Transverse colon (tissue), 4 donors: Measurements from ENCODE around the gene DCST2. TPM values are rescaled to one million over a fixed set of nuclear protein-coding genes. Genes with fewer than 3 reads are reported as not detected.
A peak's percentile ranks its signal among the peaks of the same experiment; 100 is the strongest.

Source experiments
- DNase-seq: peaks from one replicate; pipeline ENCODE4 v3.0.0-alpha.2; 2019
- H3K27ac ChIP-seq, 4 donors: fragments of 200-600 bp; sonication (generic); 2 replicates each; pipeline ENCODE4 v1.5.1; 2016 to 2018; ENCODE audit warnings: inconsistent platforms in 4 of 4
- H3K27me3 ChIP-seq: fragments of 200-600 bp; sonication (generic); 2 replicates; pipeline ENCODE4 v1.5.1; 2017; ENCODE audit warnings: inconsistent platforms
- H3K36me3 ChIP-seq, 4 donors: fragments of 200-600 bp; sonication (generic); 2 replicates each; pipeline ENCODE4 v1.5.1; 2017 to 2019; ENCODE audit warnings: inconsistent platforms in 4 of 4
- H3K4me1 ChIP-seq, 4 donors: fragments of 200-600 bp; sonication (generic); 2 replicates each; pipeline ENCODE4 v1.5.1; 2017 to 2020; ENCODE audit warnings: inconsistent platforms in 4 of 4
- H3K4me3 ChIP-seq, 4 donors: fragments of 200-600 bp; sonication (generic); 1 replicate in 1 of 4; 2 replicates in 3 of 4; pipeline versions ENCODE4 v1.5.1 to v1.6.1; 2017 to 2019; ENCODE audit warnings: inconsistent platforms in 4 of 4
- H3K9me3 ChIP-seq, 2 donors: fragments of 200-600 bp; sonication (generic); 2 replicates each; pipeline ENCODE4 v1.5.1; 2017 to 2019; ENCODE audit warnings: inconsistent platforms in 2 of 2
- CTCF ChIP-seq, 5 experiments: fragments of 200-600 bp in 3 of 5; fragments of 450-650 bp in 2 of 5; sonication (generic) in 3 of 5; IDR thresholded peaks; 1 replicate in 2 of 5; 2 replicates in 3 of 5; pipeline ENCODE4 v1.5.1; 2016 to 2017; ENCODE audit warnings: antibody characterized with exemption in 5 of 5, inconsistent platforms in 3 of 5, mild to moderate bottlenecking in 2 of 5, moderate library complexity in 1 of 5
- EP300 ChIP-seq: sonication (generic); formaldehyde crosslinking; IDR thresholded peaks from one replicate; pipeline ENCODE4 v1.6.1; 2017; ENCODE audit warnings: antibody characterized with exemption, low read depth
- POLR2A ChIP-seq: fragments of 450-650 bp; IDR thresholded peaks from one replicate; pipeline ENCODE4 v1.6.1; 2016; ENCODE audit warnings: antibody characterized with exemption, mild to moderate bottlenecking, moderate library complexity
- POLR2AphosphoS5 ChIP-seq, 3 donors: sonication (generic); formaldehyde crosslinking; IDR thresholded peaks; one replicate each; pipeline ENCODE4 v1.6.1; 2016; ENCODE audit warnings: antibody characterized with exemption in 3 of 3
- WGBS, 2 donors: methylation state at CpG; one replicate each; pipeline ENCODE4 v1.1.5; 2018; ENCODE audit warnings: low coverage in 1 of 2; 5-methylcytosine and 5-hydroxymethylcytosine counted together
- in situ Hi-C, 4 donors: fragments of 200-750 bp; cut with MboI; loops; one replicate each; pipeline versions ENCODE4 v1.15.0 to v1.15.1; 2017; ENCODE audit warnings: low sequenced_read_pairs in 3 of 4, low pct_ligation_motif_present in 1 of 4, low pct_unique_long_range_greater_than_20kb in 1 of 4
- intact Hi-C: fragments of 100-400 bp; cut with DNase I; formaldehyde crosslinking; loops from one replicate; pipeline ENCODE4 v1.15.1; 2023; ENCODE audit warnings: low total_unique reads
- total RNA-seq, 4 donors: library from RNA; depleted of rRNA; stranded (reverse); fragments of >200 nt; gene quantifications; one replicate each; pipeline ENCODE4 v1.1.0, GENCODE V29; 2016

DCST2 gene
- total RNA-seq, 4 donors from 2014 or later = 1.9 to 4.6 (median 4.5) TPM; not detected in 1

DNA sequence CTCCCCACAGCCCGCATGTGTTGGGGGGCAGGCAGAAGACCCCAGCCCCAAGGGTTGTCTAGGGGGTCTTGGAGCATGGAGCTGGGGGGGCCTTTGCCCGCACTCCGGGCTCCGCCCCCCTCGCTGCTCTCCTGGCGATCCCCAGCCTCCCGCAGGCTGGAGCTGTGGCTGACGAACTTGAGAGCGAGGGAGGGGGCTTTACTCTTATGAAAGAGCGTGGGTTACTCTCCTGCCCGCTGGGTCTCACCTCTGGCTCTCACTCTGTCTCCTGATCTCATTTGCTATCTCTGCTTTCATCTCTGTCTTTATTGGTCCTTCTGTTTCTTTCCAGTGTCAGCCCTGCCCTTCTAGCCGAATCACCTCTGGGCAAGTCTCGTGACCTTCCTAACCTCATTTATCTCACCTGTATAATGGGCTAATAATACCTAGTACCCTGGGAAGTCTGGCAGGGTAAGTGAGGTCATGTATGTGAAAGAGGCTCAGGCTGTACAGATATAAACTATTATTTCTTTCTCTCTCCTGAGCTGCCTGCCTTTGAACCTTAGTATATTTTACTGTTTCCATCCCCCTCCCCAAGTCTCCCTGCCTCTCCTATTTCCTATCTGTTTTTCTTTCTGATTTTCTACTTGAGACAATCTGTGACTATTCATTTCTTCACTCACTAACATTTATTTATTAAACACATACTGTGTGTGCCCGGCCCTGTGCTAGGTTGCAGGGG lies 30.7 kb upstream of the DCST2 start:
- TF ChIP-seq CTCF (IDR thresholded peaks at IDR 0.05) = no peak
- no peak for TF ChIP-seq POLR2AphosphoS5 (IDR thresholded peaks at IDR 0.05)
- TF ChIP-seq EP300 = no peak
- TF ChIP-seq POLR2A = no peak
- intact Hi-C loops = loop anchor here (10.0 kb wide), 1 partner anchor 509 kb away; the partner anchor contains the start of gene UBE2Q1
- peak; percentile 42 for DNase-seq
- Histone ChIP-seq H3K4me3 (peak overlapping the region; percentile 79 to 85 (median 83)), H3K27me3 (no peaks in the 10 kb centered on the region), H3K9me3 (no peaks in the 10 kb centered on the region), H3K27ac (peak overlapping the region; percentile 89 to 93 (median 92)), H3K36me3 (no peaks in the 10 kb centered on the region), H3K4me1 (peaks cover 20 to 38% (median 34%) of the 10 kb centered on the region in 4 donors)
- in situ Hi-C loops = loop anchor here in 3 of 4 donors (25.0 kb wide), 1 partner anchor 102 kb away; the partner anchor contains the start of genes CKS1B (in 3 of the 3), PBXIP1 (in 3 of the 3), PYGO2 (in 3 of the 3) and SHC1 (in 3 of the 3)
- WGBS, 2 donors = 4 to 17% methylated on average over 1 to 13 of the region's 14 CpGs

GRCh38 chr1:155063550-155064110 lies 30.0 kb upstream of the DCST2 start, which contains the start of gene EFNA4:
Gene EFNA4, plus strand, starts transcription at chr1:155063740. Its CDS starts 84 bp downstream, at chr1:155063824.
- in situ Hi-C loops = loop anchor here in 3 of 4 donors (25.0 kb wide), 1 partner anchor 101 kb away; the partner anchor contains the start of genes CKS1B (in 3 of the 3), PBXIP1 (in 3 of the 3), PYGO2 (in 3 of the 3) and SHC1 (in 3 of the 3)
- WGBS, 2 donors = 0% methylated on average over 31 of the region's 57 CpGs; no CpG with 5 or more reads in 1 of the 2 donors
- intact Hi-C loops = loop anchor here (1.0 to 10.0 kb wide), 2 partner anchors 21 to 509 kb away; partner anchors contain the start of gene UBE2Q1

GRCh38 chr1:155062702-155063411 lies 29.3 kb upstream of the DCST2 start:
- H3K4me1 ChIP-seq = peaks cover 20 to 38% (median 34%) of the 10 kb centered on the region in 4 donors

More at GRCh38 chr1:155063550-155064110, 30.0 kb upstream of the DCST2 start, which contains the start of gene EFNA4:
- Histone ChIP-seq H3K36me3 (no peaks in the 10 kb centered on the region), H3K9me3 (no peaks in the 10 kb centered on the region), H3K4me1 (peaks cover 20 to 38% (median 34%) of the 10 kb centered on the region in 4 donors), H3K4me3 (peak within 1 kb of the TSS; percentile 79 to 85 (median 83)), H3K27me3 (no peaks in the 10 kb centered on the region), H3K27ac (peak within 1 kb of the TSS; percentile 89 to 93 (median 92))
- TF ChIP-seq POLR2AphosphoS5 (IDR thresholded peaks at IDR 0.05) = peak; percentile 69 to 90 (median 88)
- no peak for TF ChIP-seq CTCF (IDR thresholded peaks at IDR 0.05)
- TF ChIP-seq POLR2A = peak; percentile 90
- TF ChIP-seq EP300 = no peak
- peak; percentile 93 for DNase-seq

More at GRCh38 chr1:155062702-155063411, 29.3 kb upstream of the DCST2 start:
- intact Hi-C loops = loop anchor here (1.0 to 10.0 kb wide), 2 partner anchors 21 to 508 kb away; partner anchors contain the start of gene UBE2Q1
- H3K27ac ChIP-seq = peak overlapping the region; percentile 89 to 93 (median 92)
- in situ Hi-C loops = loop anchor here in 3 of 4 donors (25.0 kb wide), 1 partner anchor 101 kb away; the partner anchor contains the start of genes CKS1B (in 3 of the 3), PBXIP1 (in 3 of the 3), PYGO2 (in 3 of the 3) and SHC1 (in 3 of the 3)
- peaks cover 0 to 2% (median 0%) of the 10 kb centered on the region in 4 donors for H3K36me3 ChIP-seq
- H3K9me3 ChIP-seq = no peaks in the 10 kb centered on the region
- no peaks in the 10 kb centered on the region for H3K27me3 ChIP-seq
- peak; percentile 84 for DNase-seq
- H3K4me3 ChIP-seq = peak overlapping the region in 3 of 4 donors; percentile 79 to 85 (median 81)
- WGBS, 2 donors = 7% methylated on average over 36 of the region's 46 CpGs; no CpG with 5 or more reads in 1 of the 2 donors
- TF ChIP-seq EP300 (no peak), POLR2A (peak; percentile 9), CTCF (IDR thresholded peaks at IDR 0.05) (peak; percentile 84 to 96 (median 90))
